Measurements from ENCODE around the gene ADAM10. TPM values are rescaled to one million over a fixed set of nuclear protein-coding genes. Genes with fewer than 3 reads are reported as not detected.

ADAM10 gene
- total RNA-seq, 1 experiment from 2014 or later, result 132 TPM

- no peak for DNase-seq (ENCODE audit: low read depth, low spot score)
- in situ Hi-C loops (cut with HindIII; ENCODE audit: low pct_unique_long_range_greater_than_20kb, low sequenced_read_pairs), result no loop called here
Measured at GRCh38 chr15:58696738-58697137, 52.8 kb downstream of the ADAM10 start.

DNA sequence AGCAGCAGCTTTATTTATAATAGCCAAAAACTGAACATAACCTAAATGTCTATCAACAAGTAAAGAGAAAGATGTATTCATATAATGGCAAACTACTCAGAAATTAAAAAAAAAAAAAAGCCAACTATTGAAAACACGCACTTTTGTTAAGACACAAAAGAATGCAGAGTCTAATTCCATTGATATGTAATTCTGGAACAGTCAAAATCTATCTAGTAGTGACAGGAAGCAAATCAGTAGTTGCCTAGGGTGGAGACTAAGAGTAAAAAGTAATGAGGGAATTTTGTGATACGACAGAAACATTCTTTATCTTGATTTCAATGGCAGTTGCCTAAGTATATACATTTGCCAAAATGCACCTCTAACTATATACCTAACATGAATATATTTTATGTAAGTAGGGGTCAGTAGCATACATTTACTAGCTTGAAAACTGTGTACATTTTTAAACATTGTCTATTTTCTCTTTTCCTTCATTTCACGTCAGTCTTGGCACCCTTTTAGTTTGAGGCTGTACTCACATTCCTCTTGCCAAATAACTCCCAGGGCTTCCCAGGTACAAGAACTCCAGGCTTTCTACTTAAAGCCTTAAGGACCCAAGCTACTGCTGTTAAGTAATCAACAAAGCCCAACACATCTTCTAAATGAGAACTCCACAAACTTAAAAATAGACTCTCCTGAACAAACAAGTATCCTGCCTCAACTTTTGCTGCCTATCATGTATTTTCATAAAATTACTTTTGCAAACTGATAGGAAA is 54.7 kb downstream of the ADAM10 start:
- in situ Hi-C loops (cut with HindIII; ENCODE audit: low pct_unique_long_range_greater_than_20kb, low sequenced_read_pairs), result no loop called here
- DNase-seq (ENCODE audit: low read depth, low spot score), result no peak

DNA sequence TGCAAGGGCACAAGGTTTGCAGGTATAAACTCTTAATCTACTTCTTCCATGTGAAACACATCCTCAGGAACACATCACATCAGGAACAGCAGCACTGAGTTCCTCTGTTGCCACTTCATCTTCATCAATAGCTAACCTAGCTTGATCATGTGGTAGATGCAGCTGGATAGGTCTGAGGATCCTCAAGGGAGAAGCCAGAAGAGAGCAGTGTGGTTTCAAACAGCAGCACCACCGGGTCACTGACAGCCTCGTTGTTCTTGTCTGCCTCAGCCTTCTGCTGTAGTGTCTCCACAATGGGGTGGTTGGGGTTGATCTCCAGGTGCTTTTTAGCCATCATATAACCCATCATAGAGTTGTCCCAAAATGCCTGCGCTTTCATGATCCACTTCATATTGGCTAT is 58.8 kb downstream of the ADAM10 start:
- in situ Hi-C loops (cut with HindIII; ENCODE audit: low pct_unique_long_range_greater_than_20kb, low sequenced_read_pairs), result no loop called here
- peak; percentile 11 for DNase-seq (ENCODE audit: low read depth, low spot score)

DNA sequence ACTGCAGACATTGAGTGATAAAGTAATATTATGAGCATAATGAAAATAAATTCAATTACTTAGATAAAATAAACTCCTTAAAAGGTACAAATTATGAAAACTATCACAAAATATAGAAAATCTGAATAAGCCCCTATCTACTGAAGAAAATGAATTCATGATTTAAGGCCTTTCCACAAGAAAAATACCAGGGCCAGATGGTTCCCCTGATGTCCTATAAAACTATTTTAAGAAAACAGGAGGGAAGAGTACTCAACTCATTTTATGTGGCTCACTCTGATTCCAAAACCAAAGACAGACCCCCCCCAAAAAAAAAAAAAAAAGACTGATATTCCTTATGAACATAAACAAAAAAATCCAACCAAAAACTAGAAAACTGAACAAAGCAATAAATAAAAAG is 59.9 kb downstream of the ADAM10 start:
- no peak for DNase-seq (ENCODE audit: low read depth, low spot score)

DNA sequence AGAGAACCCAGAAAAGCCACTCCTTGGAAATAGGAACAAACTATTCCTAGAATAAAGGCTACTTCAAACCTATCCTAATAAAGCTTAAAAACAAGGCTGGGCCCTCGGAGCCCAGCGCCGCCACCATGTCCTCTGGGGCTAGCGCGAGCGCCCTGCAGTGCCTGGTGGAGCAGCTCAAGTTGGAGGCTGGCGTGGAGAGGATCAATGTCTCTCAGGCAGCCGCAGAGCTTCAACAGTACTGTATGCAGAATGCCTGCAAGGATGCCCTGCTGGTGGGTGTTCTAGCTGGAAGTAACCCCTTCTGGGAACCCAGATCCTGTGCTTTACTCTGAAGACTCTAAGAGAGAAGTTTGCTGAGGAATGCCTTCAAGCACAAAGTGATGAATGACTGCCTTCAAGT is 63.2 kb downstream of the ADAM10 start:
- in situ Hi-C loops (cut with HindIII; ENCODE audit: low pct_unique_long_range_greater_than_20kb, low sequenced_read_pairs), result no loop called here
- no peak for DNase-seq (ENCODE audit: low read depth, low spot score)

More for the DNA sequence above, 59.9 kb downstream of the ADAM10 start:
- in situ Hi-C loops (cut with HindIII; ENCODE audit: low pct_unique_long_range_greater_than_20kb, low sequenced_read_pairs), result no loop called here

DNA sequence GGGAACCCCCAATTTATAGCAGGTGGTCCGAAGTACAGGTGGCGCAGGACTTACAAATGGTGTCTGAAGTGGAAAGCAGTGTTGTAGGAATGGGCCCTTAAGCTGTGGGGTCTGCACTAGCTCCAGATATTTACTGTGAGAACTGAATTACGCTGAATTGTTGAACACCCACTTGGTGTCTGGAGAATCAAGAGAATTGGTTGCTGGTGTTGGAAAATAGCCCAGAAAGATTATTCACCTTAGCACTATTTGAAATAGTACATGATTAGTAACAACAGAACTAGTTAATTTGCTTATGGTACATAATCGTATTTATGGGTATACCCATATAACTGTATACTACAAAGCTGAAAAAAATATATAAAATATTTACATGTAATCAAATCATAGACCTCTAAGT is 64.8 kb downstream of the ADAM10 start:
- in situ Hi-C loops (cut with HindIII; ENCODE audit: low pct_unique_long_range_greater_than_20kb, low sequenced_read_pairs), result no loop called here
- DNase-seq (ENCODE audit: low read depth, low spot score), result no peak

GRCh38 chr15:58684036-58684710 is 65.3 kb downstream of the ADAM10 start:
- in situ Hi-C loops (cut with HindIII; ENCODE audit: low pct_unique_long_range_greater_than_20kb, low sequenced_read_pairs), result no loop called here
- DNase-seq (ENCODE audit: low read depth, low spot score), result no peak

DNA sequence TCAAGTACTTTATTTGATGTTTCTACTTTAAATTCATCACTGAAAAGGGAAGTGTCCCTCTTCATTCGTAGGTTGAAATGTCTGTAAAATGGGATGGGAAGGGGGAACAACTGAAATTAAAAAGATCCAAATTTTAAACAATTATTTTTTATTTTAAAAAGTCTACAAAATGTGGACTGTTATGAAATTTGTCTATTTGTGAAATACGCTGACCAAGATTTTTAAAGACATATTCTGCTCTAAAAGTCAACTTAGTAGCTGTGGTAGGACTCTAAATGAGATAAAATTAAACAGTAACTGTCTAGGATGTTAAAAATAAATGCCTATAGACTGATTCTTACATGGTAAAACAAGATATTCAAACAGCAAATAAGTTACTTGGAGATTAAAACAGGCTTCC is 67.3 kb downstream of the ADAM10 start:
- in situ Hi-C loops (cut with HindIII; ENCODE audit: low pct_unique_long_range_greater_than_20kb, low sequenced_read_pairs), result no loop called here
- DNase-seq (ENCODE audit: low read depth, low spot score), result no peak

GRCh38 chr15:58678683-58679082 is 70.8 kb downstream of the ADAM10 start:
- in situ Hi-C loops (cut with HindIII; ENCODE audit: low pct_unique_long_range_greater_than_20kb, low sequenced_read_pairs), result no loop called here
- DNase-seq (ENCODE audit: low read depth, low spot score), result no peak

- in situ Hi-C loops (cut with HindIII; ENCODE audit: low pct_unique_long_range_greater_than_20kb, low sequenced_read_pairs), result no loop called here
- peak; percentile 14 for DNase-seq (ENCODE audit: low read depth, low spot score)
Measured at GRCh38 chr15:58677426-58677825, 72.1 kb downstream of the ADAM10 start.

DNA sequence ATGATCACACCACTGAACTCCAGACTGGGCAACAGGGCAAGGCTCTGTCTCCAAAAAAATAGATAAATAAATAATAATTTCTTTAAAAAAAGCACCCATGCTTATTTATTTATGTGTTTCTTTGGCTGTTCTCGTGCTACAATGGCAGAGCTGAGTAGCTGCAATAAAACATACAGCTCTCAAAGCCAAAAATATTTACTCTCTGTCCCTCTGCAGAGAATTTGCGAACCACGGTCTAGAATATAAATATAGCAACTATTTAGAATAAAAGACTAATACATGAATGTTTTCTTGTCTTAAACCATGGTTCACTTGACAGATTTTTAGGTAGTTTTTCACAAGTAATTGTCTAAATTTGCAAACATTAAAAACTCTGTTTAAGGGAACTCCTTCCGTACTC is 72.7 kb downstream of the ADAM10 start:
- in situ Hi-C loops (cut with HindIII; ENCODE audit: low pct_unique_long_range_greater_than_20kb, low sequenced_read_pairs), result no loop called here

DNA sequence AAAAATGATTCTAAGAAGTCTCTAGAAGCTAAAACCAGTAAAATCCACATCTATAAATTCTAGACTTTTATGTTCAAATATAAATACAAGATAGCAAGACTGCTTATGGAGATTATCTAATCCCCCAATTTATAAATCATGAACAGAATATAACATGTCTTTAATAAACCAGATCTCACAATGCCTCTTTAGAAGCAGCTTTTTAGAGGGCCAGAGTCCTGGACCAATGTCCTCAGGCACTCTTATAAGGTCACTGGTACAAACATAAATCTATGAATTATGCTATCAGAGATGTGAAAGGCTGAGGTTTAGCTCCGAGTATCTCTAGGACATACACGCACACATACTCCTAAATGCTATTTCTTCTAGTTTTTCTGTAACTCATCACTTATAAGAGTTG is 78.3 kb downstream of the ADAM10 start:
- peak; percentile 21 for DNase-seq (ENCODE audit: low read depth, low spot score)
- in situ Hi-C loops (cut with HindIII; ENCODE audit: low pct_unique_long_range_greater_than_20kb, low sequenced_read_pairs), result no loop called here

More for the DNA sequence above, 72.7 kb downstream of the ADAM10 start:
- no peak for DNase-seq (ENCODE audit: low read depth, low spot score)

DNA sequence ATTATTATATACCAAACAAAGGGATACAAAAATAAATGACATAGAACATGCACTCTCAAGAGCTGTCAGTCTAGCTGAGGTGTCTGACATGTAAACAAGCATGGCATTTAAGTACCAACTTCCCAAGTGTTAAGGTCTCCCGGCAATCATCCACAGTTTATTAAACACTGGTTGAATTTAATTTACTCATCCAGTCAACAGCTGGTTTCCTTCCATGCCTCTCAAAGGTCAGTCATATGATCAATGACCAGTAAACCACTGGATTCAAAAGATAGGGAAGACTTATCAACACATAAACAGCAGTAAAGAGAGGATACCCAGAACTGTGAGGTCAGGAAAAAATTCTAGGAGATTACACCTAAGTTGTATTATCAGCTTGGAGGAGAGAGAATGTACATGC is 80.4 kb downstream of the ADAM10 start:
- DNase-seq (ENCODE audit: low read depth, low spot score), result peak; percentile 80
- in situ Hi-C loops (cut with HindIII; ENCODE audit: low pct_unique_long_range_greater_than_20kb, low sequenced_read_pairs), result no loop called here

DNA sequence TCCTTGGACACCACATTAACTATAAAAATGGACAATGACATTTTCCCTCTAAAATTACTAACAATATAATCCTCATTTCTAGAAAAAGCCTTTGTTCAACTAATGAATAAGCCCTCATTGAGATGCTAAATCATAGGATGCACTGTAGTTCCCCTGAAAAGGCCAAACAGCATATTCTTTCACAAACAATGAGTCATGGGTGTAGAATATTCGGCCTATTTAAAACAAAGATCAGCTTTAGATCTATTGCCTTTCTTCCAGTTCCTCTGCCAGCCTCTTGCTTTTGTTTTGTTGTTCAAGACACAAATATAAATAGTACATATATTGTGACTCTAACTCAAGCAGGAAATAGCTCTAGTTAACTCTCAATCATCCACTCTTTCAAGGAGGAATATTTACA is 82.5 kb downstream of the ADAM10 start:
- in situ Hi-C loops (cut with HindIII; ENCODE audit: low pct_unique_long_range_greater_than_20kb, low sequenced_read_pairs), result no loop called here
- DNase-seq (ENCODE audit: low read depth, low spot score), result peak; percentile 97

GRCh38 chr15:58665672-58666071 is 83.8 kb downstream of the ADAM10 start:
- in situ Hi-C loops (cut with HindIII; ENCODE audit: low pct_unique_long_range_greater_than_20kb, low sequenced_read_pairs), result no loop called here
- no peak for DNase-seq (ENCODE audit: low read depth, low spot score)

GRCh38 chr15:58650102-58650501 is 99.4 kb downstream of the ADAM10 start:
- in situ Hi-C loops (cut with HindIII; ENCODE audit: low pct_unique_long_range_greater_than_20kb, low sequenced_read_pairs), result no loop called here
- DNase-seq (ENCODE audit: low read depth, low spot score), result no peak

DNA sequence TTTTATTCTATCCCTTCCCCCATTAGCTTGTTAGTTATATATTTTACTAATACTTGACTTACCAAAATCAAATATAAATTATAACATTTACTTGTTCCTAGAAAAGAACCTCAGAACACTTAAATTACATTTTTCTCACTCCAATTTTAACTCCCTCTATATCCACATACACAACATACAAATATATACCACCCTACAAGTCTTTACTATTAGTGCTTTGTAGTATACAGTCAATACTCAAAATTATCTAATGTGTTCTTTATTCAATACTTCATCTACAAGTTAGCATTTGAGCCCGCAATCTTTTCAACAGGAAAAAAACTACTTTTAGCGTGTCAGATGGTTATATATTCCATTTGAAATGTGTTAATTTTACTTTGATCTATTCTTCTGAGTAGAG is 100.3 kb downstream of the ADAM10 start:
- DNase-seq (ENCODE audit: low read depth, low spot score), result no peak
- in situ Hi-C loops (cut with HindIII; ENCODE audit: low pct_unique_long_range_greater_than_20kb, low sequenced_read_pairs), result no loop called here

- DNase-seq (ENCODE audit: low read depth, low spot score), result no peak
- in situ Hi-C loops (cut with HindIII; ENCODE audit: low pct_unique_long_range_greater_than_20kb, low sequenced_read_pairs), result no loop called here
Measured at GRCh38 chr15:58643996-58644395, 105.5 kb downstream of the ADAM10 start.

GRCh38 chr15:58641660-58642059 is 107.8 kb downstream of the ADAM10 start:
- in situ Hi-C loops (cut with HindIII; ENCODE audit: low pct_unique_long_range_greater_than_20kb, low sequenced_read_pairs), result no loop called here
- no peak for DNase-seq (ENCODE audit: low read depth, low spot score)
